ENCODE results near the gene TMEM184B.

DNA sequence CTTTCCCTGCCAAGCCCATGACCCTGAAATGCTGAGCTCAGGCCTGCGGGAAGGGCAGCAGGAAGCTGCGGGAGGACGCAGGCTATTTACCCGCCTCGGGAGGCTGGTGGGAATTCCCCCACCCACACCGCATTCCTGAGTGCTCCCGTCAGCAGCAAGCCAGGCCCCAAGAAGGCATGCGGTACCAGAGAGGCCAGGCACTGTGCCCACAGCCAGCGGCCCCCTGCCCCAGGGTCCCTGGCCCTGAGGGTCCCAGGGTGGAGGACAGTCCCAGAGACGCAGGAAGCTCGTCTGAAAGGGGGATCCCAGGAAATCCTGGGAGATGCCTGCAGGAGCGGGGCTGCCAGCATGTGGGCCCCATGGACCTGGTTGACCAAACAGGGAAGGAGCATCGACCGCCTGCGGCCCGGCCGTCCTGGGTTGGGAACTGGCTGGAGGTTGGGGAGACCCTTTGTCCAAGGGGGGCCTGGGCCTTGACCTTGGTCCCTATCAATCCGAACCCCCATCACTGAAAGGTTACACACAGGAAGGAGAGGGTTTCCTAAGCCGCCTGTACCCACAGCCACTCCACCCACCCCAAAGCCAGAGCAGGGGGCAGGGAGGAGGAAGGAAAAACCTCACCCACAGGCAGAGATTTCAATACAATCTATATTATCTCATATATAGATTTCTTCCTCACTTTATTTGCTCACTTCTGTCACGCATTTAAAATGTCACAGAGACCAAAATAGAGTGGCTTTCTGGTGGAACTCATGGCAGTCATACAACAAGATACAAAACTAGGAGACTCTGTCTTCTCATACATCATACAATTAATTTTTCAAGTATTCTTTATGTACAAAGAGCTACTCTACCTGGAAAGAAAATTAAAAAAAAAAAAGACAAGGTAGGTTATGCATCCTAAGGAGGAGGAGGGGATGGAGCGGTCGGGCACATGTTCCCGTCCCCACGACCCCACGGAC is 53.9 kb downstream of the TMEM184B start:
- TF ChIP-seq, protein P1, sequence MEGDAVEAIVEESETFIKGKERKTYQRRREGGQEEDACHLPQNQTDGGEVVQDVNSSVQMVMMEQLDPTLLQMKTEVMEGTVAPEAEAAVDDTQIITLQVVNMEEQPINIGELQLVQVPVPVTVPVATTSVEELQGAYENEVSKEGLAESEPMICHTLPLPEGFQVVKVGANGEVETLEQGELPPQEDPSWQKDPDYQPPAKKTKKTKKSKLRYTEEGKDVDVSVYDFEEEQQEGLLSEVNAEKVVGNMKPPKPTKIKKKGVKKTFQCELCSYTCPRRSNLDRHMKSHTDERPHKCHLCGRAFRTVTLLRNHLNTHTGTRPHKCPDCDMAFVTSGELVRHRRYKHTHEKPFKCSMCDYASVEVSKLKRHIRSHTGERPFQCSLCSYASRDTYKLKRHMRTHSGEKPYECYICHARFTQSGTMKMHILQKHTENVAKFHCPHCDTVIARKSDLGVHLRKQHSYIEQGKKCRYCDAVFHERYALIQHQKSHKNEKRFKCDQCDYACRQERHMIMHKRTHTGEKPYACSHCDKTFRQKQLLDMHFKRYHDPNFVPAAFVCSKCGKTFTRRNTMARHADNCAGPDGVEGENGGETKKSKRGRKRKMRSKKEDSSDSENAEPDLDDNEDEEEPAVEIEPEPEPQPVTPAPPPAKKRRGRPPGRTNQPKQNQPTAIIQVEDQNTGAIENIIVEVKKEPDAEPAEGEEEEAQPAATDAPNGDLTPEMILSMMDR (IDR thresholded peaks at IDR 0.05) = no peak
- peak; percentile 73 to 81 (median 80) for TF ChIP-seq POLR2AphosphoS5 (IDR thresholded peaks at IDR 0.05)
- peak; percentile 56 for TF ChIP-seq EP300 (IDR thresholded peaks at IDR 0.05; ENCODE audit: low read depth)
- no peak for TF ChIP-seq POLR2A (IDR thresholded peaks at IDR 0.05)
